K562 (cell line): Measurements from ENCODE around the gene NCOA1. TPM values are rescaled to one million over a fixed set of nuclear protein-coding genes. Genes with fewer than 3 reads are reported as not detected.
A peak's percentile ranks its signal among the peaks of the same experiment; 100 is the strongest.

Experiments
- CREBBP ChIP-seq: IDR thresholded peaks from one replicate; pipeline ENCODE4 v1.6.1; 2012; ENCODE audit warnings: low read depth, mild to moderate bottlenecking, control low read depth, inconsistent platforms, low read length
- DMBX1 ChIP-seq: fragments of 250-450 bp; sonication (Bioruptor Pico); IDR thresholded peaks from 2 replicates; pipeline ENCODE4 v1.8.0; 2022; ENCODE audit warnings: inconsistent platforms, mild to moderate bottlenecking, moderate library complexity, borderline replicate concordance
- ETV6 ChIP-seq, 3 experiments: fragments of 150-350 bp in 1 of 3; sonication (generic) in 1 of 3; formaldehyde crosslinking in 1 of 3; IDR thresholded peaks; 2 replicates each; pipeline versions ENCODE4 v1.6.1 to v1.8.0; 2014 to 2022; ENCODE audit warnings: borderline replicate concordance in 2 of 3, low read depth in 2 of 3, antibody characterized with exemption in 1 of 3, low read length in 1 of 3, mild to moderate bottlenecking in 1 of 3, missing genetic modification reagents in 1 of 3
- HOMEZ ChIP-seq: fragments of 250-450 bp; sonication (Bioruptor Pico); IDR thresholded peaks from 2 replicates; pipeline ENCODE4 v1.4.0; 2020; ENCODE audit warnings: mild to moderate bottlenecking, moderate library complexity
- JUN ChIP-seq, 2 experiments: sonication (generic) in 1 of 2; formaldehyde crosslinking in 1 of 2; IDR thresholded peaks; 2 replicates each; pipeline versions ENCODE4 v1.6.1 to v1.8.0; 2012 to 2022; ENCODE audit warnings: borderline replicate concordance in 2 of 2, mild to moderate bottlenecking in 2 of 2, improper control_type of control experiment in 1 of 2, low read depth in 1 of 2, low read length in 1 of 2, missing genetic modification reagents in 1 of 2
- NR4A1 ChIP-seq, 2 experiments: fragments of 250-450 bp in 1 of 2; fragments of 450-650 bp in 1 of 2; sonication (Bioruptor Pico) in 1 of 2; IDR thresholded peaks; 2 replicates each; pipeline versions ENCODE4 v1.4.0 to v1.6.1; 2016 to 2020; ENCODE audit warnings: mild to moderate bottlenecking in 2 of 2, missing compliant biosample characterization in 1 of 2, missing genetic modification characterization in 1 of 2, moderate library complexity in 1 of 2
- RBFOX2 ChIP-seq: fragments of 200-400 bp; formaldehyde crosslinking; IDR thresholded peaks from 2 replicates; pipeline ENCODE4 v1.6.1; 2017; ENCODE audit warnings: low read depth, mild to moderate bottlenecking, low read length, moderate library complexity
- RERE ChIP-seq: sonication (generic); formaldehyde crosslinking; IDR thresholded peaks from 2 replicates; pipeline ENCODE4 v1.8.0; 2023; ENCODE audit warnings: missing genetic modification reagents, mild to moderate bottlenecking, borderline replicate concordance
- SIX5 ChIP-seq, 2 experiments: IDR thresholded peaks; 2 replicates each; pipeline ENCODE4 v1.6.1; 2011; ENCODE audit warnings: low read length in 2 of 2, borderline replicate concordance in 1 of 2, low read depth in 1 of 2, mild to moderate bottlenecking in 1 of 2, moderate library complexity in 1 of 2; ENCODE audit not compliant: insufficient read depth in 1 of 2
- TCFL5 ChIP-seq: fragments of 250-450 bp; sonication (Bioruptor Pico); conservative IDR thresholded peaks from 2 replicates; pipeline ENCODE4 v1.6.1; 2021; ENCODE audit warnings: mild to moderate bottlenecking, moderate library complexity, matching md5 sums
- ZNF41 ChIP-seq: fragments of 250-450 bp; sonication (Bioruptor Pico); conservative IDR thresholded peaks from 2 replicates; pipeline ENCODE4 v1.4.0; 2020; ENCODE audit warnings: mild to moderate bottlenecking
- polyA plus RNA-seq, 8 experiments: library from polyadenylated mRNA; depleted of rRNA in 4 of 8; stranded (reverse) in 5 of 8; unstranded in 3 of 8; fragments of >200 nt; fragmentation: Nextera tagmentation in 2 of 8; fragmentation: Illumina TruSeq in 1 of 8; extraction: Ambion mirVana in 2 of 8; extraction: Trizol in 1 of 8; gene quantifications; 2 replicates each; pipeline versions ENCODE4 v1.2.1 to v1.2.3, GENCODE V29; 2011 to 2014; ENCODE audit warnings: inconsistent platforms in 1 of 8, missing spikeins in 1 of 8
- total RNA-seq, 7 experiments: library from RNA; depleted of rRNA in 6 of 7; stranded (reverse); fragments of >200 nt in 6 of 7; fragmentation: Illumina TruSeq in 2 of 7; extraction: Trizol in 2 of 7; gene quantifications; 2 replicates each; pipeline versions ENCODE4 v1.2.1 to v1.2.3, GENCODE V29; 2011 to 2021; ENCODE audit warnings: low replicate concordance in 1 of 7
- TF ChIP-seq, protein P1 (sequence below), 2 experiments: fragments of 450-650 bp; IDR thresholded peaks; 2 replicates each; pipeline ENCODE4 v1.6.1; 2018; ENCODE audit warnings: mild to moderate bottlenecking in 2 of 2, low read depth in 1 of 2; ENCODE audit not compliant: partially characterized antibody in 2 of 2

The NCOA1 gene
- total and polyA plus RNA-seq, 9 of the 15 experiments (the other 6 are each of a cell fraction or from before 2014, with no cell fraction given) = 4.9 to 25.7 (median 17.0) TPM

DNA sequence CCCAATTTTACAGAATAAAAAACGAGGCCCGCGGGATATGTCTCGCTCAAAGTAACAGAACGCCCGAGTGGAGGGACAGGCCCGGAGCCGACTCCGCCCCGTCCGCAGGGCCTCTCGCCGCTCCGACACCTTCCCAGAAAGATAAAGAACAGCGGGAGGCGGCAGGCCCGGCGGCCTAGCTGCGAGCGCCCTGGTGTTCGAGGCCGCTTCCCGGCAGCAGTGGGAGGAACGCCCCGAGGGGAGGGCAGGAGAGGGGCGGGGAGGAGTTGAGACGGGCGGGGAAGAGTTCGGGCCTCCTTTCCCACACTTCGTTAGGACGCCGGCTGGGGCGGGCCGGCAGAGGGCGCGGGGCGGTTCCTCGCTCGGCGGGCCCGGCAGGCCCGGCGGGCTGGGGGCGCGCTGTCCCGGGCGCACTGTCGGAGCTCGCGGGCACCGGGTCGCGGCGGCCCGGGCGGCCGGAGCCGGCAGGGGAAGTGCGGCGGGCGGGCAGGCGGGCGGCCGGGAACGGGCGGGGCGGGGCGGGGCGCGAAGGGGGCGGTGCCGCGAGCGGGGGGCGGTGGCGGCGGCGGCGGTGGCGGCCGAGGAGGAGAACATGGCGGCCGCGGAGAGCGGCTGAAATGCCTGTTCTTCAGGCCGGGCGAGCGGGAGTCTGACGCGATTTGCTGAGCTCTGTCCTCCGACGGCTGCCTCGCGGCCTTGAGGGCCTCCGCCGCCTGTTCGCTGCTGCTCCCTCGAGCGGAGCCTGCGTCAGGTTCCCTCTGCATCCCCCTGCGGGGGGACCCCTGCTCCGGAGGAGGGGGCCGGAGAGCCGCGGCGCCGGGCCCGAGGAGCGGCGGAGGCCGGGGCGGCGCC lies at the start of gene NCOA1 (continued):
- TF ChIP-seq SIX5 (IDR thresholded peaks at IDR 0.05; ENCODE audit: borderline replicate concordance in 1 of 2, insufficient read depth in 1 of 2, low read depth in 1 of 2, low read length in 2 of 2) = no peak
- no peak for TF ChIP-seq ZNF41 (CRISPR knock-in tag)
- no peak for TF ChIP-seq ETV6 (IDR thresholded peaks at IDR 0.05; ENCODE audit: borderline replicate concordance in 1 of 2, low read depth in 2 of 2, low read length in 1 of 2)
- no peak for TF ChIP-seq ETV6 (CRISPR knock-in tag; IDR thresholded peaks at IDR 0.05; ENCODE audit: borderline replicate concordance)
- no peak for TF ChIP-seq CREBBP
- no peak for TF ChIP-seq DMBX1 (CRISPR knock-in tag)
- TF ChIP-seq TCFL5 (CRISPR knock-in tag) = no peak
- no peak for TF ChIP-seq JUN (IDR thresholded peaks at IDR 0.05; ENCODE audit: borderline replicate concordance, low read depth, low read length)
- TF ChIP-seq JUN (CRISPR knock-in tag; IDR thresholded peaks at IDR 0.05; ENCODE audit: borderline replicate concordance) = no peak
- no peak for TF ChIP-seq HOMEZ (CRISPR knock-in tag)
- peak; percentile 80 for TF ChIP-seq RBFOX2
- TF ChIP-seq, protein P1, sequence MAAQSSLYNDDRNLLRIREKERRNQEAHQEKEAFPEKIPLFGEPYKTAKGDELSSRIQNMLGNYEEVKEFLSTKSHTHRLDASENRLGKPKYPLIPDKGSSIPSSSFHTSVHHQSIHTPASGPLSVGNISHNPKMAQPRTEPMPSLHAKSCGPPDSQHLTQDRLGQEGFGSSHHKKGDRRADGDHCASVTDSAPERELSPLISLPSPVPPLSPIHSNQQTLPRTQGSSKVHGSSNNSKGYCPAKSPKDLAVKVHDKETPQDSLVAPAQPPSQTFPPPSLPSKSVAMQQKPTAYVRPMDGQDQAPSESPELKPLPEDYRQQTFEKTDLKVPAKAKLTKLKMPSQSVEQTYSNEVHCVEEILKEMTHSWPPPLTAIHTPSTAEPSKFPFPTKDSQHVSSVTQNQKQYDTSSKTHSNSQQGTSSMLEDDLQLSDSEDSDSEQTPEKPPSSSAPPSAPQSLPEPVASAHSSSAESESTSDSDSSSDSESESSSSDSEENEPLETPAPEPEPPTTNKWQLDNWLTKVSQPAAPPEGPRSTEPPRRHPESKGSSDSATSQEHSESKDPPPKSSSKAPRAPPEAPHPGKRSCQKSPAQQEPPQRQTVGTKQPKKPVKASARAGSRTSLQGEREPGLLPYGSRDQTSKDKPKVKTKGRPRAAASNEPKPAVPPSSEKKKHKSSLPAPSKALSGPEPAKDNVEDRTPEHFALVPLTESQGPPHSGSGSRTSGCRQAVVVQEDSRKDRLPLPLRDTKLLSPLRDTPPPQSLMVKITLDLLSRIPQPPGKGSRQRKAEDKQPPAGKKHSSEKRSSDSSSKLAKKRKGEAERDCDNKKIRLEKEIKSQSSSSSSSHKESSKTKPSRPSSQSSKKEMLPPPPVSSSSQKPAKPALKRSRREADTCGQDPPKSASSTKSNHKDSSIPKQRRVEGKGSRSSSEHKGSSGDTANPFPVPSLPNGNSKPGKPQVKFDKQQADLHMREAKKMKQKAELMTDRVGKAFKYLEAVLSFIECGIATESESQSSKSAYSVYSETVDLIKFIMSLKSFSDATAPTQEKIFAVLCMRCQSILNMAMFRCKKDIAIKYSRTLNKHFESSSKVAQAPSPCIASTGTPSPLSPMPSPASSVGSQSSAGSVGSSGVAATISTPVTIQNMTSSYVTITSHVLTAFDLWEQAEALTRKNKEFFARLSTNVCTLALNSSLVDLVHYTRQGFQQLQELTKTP (IDR thresholded peaks at IDR 0.05; ENCODE audit: low read depth in 1 of 2, partially characterized antibody in 2 of 2) = no peak
- no peak for TF ChIP-seq NR4A1 (CRISPR knock-in tag; IDR thresholded peaks at IDR 0.05)
- no peak for TF ChIP-seq NR4A1 (tag; IDR thresholded peaks at IDR 0.05)
- TF ChIP-seq RERE (CRISPR knock-in tag) = no peak
